ENCODE data around the gene CRLF1. TPM values are rescaled to one million over a fixed set of nuclear protein-coding genes. Genes with fewer than 3 reads are reported as not detected.

CRLF1 gene
- total and polyA plus RNA-seq, 2 of the 8 experiments (the other 6 are each of a cell fraction or from before 2014, with no cell fraction given) = 7.2 to 10.3 TPM

DNA sequence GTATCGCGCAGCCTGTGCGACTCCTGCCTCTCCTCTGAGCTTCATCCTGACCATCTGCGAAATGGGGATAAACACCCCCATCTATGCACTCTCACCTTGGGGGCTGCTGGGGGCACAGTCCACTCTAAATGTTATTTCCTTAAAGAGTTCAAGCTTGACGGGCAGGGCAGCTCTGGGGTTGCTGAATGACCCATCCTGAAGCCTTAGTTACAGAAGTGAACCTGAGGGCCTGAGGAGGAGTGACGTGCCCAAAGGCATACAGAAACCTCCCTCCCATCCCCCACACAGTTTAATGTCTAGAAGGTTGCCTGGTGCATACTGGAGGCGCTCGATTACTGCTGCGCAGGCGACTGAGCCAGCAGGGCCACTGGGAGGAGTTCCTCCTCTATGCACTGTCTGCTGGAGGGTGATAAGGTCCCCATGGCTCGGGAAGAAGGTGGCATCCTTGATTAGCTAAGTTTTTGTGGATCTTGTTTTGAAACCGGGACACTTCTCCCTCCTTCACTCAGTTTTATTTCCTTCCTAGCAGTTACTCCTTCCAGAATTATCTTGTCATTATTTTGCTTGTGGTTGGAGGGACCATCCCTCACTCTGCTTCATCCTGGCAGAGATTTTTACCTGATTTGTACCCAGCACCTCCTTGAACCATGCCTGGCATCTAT lies 62.7 kb downstream of the CRLF1 start (continued):
- TF ChIP-seq GABPA (IDR thresholded peaks at IDR 0.05; ENCODE audit: borderline replicate concordance, insufficient read depth, low read length) (no peak), SIX5 (IDR thresholded peaks at IDR 0.05; ENCODE audit: low read depth, low read length) (no peak), PHF8 (conservative IDR thresholded peaks at IDR 0.05; ENCODE audit: low read depth, low read length) (no peak), RBBP5 (IDR thresholded peaks at IDR 0.05; ENCODE audit: borderline replicate concordance, low read depth, low read length) (0 out of 2 replicates have a peak, but pooled peaks have one; percentile 47), POU5F1 (IDR thresholded peaks at IDR 0.05; ENCODE audit: low read depth, low read length) (no peak), SUZ12 (IDR thresholded peaks at IDR 0.05; ENCODE audit: low read length) (no peak), EP300 (IDR thresholded peaks at IDR 0.05; ENCODE audit: borderline replicate concordance in 1 of 2, low read depth in 2 of 2, low read length in 2 of 2) (no peak), ASH2L (IDR thresholded peaks at IDR 0.05; ENCODE audit: low read length) (peak; percentile 83), POLR2AphosphoS5 (IDR thresholded peaks at IDR 0.05; ENCODE audit: low read depth, low read length) (no peak), EZH2 (IDR thresholded peaks at IDR 0.05; ENCODE audit: low read depth, low read length, severe bottlenecking) (no peak), SIN3A (conservative IDR thresholded peaks at IDR 0.05 in 1 of 2, IDR thresholded peaks at IDR 0.05 in 1 of 2; ENCODE audit: low read depth in 1 of 2, low read length in 2 of 2) (no peak), RFX5 (IDR thresholded peaks at IDR 0.05; ENCODE audit: borderline replicate concordance, low read depth, low read length) (no peak), NANOG (IDR thresholded peaks at IDR 0.05; ENCODE audit: insufficient read depth, low read depth, low read length, poor library complexity, severe bottlenecking) (no peak), SP1 (IDR thresholded peaks at IDR 0.05; ENCODE audit: low read depth, low read length) (peak; percentile 56; the same call in 1 of the 2 replicates)

Measured in H1 (cell line).